Liver (tissue), 3 donors: Measurements from ENCODE around the gene SLC6A18.

Experiments
- CTCF ChIP-seq: fragments of 150-350 bp; IDR thresholded peaks from 2 replicates; pipeline ENCODE4 v1.5.1; 2017; ENCODE audit warnings: improper control_type of control experiment, low read depth, low read length; ENCODE audit not compliant: missing input control
- FOXA1 ChIP-seq: IDR thresholded peaks from 2 replicates; pipeline ENCODE4 v1.6.1; 2016; ENCODE audit warnings: antibody characterized with exemption
- NR2F2 ChIP-seq: IDR thresholded peaks from 2 replicates; pipeline ENCODE4 v1.6.1; 2016; ENCODE audit warnings: antibody characterized with exemption
- REST ChIP-seq: IDR thresholded peaks from 2 replicates; pipeline ENCODE4 v1.6.1; 2016; ENCODE audit warnings: antibody characterized with exemption, mild to moderate bottlenecking
- donor health status: healthy.
- donor health status: healthy.

- TF ChIP-seq CTCF (no peak), REST (no peak), NR2F2 (no peak), FOXA1 (no peak)
Measured at GRCh38 chr5:1240496-1241260, 15.5 kb downstream of the SLC6A18 start.
